GM21825 (cell line): ENCODE results near the gene TMPRSS3.

ENCODE experiments used
- ATAC-seq: cut with Tn5 transposase; IDR thresholded peaks from one replicate; pipeline ENCODE4 v1.9.1; 2021; ENCODE audit warnings: mild to moderate bottlenecking, moderate library complexity; ENCODE audit not compliant: unreplicated experiment

Gene TMPRSS3

DNA sequence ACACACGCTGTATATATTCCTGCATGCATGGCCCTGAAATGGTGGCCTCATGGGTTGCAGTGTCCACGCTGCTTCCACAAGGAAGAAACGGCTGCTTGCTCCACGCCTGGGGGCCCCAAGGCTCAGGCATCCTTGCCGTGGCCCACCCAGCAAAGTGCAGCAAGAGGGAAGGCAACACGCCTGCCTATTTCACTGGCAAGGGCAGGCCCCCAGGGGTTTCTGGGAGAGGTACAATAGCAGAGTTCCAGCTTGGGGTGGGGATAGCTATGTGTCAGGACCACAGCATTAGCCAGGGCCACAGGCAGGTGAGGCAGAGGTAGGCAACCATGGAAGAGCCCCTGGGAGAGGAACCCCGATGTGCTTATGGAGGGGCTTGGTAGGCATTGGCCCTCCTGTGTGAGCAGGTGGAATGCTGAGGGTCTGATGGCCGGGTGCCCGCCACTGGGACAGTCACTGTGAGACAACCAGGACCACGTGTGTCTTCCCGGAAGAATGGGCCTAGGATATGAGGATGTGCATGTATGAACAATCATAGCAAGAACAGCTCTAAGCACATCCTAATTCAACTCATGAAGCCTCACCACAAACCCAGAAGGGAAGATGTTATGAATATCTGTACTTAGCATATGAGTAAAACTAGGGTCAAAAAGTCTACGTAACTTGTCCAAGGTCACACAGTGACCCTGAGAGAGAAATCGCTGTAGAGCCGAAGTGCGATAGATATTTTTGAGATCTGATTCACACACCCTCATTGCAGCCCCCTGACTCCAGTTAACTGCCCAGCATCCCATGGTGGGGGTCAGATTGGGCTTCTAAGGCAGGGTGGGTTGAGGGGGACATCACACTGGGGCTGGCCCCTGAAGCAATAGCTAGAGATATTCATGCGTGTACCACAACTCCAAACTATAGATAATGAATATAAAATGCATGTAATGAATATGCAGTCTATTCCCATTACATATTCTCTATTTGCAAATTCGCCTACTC lies 56.8 kb downstream of the TMPRSS3 start:
- no peak for ATAC-seq

DNA sequence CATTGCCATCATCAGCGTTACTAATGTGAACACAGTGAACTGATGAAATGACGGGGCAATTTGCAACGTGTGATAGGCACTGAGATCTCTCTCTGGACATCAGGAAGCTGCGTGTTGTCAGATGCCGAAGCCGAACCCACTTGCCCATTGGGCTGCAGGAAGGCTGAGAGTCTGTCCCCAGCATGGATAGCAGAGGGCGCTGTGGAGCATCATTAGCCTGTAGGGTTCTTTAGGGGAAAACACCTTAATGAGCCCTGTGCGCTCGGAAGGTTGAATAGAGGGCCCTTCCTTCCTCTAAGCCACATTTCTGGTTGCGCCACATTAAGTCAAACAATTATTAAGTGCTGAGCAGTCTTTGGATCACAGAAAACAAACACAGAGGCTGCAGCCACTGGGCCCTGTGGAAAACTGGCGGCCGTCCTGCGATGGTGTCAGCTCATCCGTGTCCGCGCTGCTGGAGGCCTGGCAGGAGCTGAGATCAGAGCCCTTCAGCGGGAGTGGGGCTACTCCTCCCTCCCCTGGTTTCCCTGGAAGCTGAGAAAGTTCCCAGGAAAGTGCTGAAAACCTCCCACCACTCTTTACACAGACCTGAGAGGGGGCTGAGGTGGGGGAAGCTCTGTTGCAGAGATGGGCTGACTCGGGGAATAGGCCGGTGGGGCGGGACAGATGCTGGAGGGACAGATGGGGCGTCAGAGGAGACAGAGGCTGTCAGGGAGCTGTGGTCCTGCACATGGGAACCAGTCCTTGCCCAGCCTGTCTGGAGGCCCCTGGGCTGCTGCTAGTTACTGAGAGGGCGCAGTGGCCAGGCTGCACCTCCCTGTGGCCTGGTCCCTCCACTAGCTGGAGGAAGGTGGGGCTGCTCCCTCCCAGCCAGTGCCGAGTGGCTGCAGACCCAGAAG lies 57.8 kb downstream of the TMPRSS3 start:
- peak; percentile 70 for ATAC-seq

DNA sequence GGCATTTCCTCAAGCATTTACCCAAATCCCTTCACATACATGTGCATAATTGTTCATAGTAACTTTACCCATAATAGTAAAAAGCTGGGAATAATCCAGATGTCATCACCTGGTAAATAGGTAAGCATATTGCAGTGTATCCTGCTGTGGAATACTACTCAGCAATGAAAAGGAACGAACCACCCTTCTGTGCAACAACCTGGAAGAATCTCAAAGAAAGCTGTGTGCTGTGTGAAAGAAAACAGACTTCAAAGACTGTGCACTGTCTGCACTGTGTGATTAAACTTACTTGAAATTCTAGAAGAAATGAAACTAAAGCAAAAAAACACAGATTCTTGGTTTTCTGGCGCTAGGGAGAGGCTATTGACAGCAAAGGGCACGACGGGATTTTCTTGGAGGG lies 58.6 kb downstream of the TMPRSS3 start:
- no peak for ATAC-seq

DNA sequence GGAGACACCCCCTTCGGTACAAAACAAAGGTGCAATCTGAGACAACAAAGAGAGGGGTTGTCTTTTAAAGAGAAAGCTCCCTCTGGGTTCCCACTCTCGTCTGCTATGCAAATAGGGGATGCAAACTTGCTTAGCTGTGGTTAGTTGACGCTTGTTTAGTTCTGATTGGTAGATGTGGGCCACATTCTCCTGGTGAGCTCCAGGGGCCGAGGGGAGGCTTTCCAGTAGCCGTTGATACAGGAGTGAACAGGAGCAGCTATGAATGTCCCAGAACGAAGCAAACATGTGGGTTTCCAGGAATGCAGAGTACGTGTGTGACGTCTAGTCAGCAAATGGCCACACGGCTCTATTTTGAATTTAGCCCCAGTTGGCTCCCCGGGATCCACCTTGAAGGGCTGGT lies 59.8 kb downstream of the TMPRSS3 start:
- ATAC-seq: no peak

DNA sequence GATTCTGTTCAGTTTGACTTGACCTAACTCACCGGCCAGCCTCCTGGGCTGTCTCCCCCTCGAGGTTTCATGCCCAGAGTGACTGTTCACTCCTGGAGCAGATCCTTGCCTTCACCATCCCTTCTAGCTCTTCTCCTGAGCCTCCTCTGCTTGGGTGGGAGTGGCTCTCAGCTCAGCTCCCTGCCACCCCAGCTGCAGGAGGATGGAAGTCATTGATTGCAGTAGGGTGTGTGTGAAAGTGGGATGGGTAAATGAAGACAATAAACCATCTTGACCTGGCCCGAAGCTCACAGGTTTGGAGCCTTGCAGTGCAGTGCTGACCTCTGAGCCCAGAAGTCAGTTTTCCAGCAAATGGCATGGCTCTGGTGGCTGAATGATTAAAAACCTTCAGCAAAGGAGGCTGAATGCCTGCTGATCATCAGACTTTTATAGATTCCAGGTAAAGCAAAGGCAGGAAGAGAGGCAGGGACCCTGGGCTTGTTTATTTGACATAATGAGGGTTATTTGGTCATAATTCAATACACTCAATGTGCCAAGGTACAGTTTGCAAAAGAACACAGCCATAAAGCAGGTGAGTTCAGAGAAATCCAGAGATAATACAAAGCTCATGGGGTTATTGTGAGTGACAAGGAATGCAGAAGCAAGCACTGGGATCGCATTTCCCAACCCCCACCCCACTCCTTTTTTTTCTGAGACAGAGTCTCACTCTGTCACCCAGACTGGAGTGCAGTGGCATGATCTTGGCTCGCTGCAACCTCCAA lies 63.1 kb downstream of the TMPRSS3 start:
- no peak for ATAC-seq

DNA sequence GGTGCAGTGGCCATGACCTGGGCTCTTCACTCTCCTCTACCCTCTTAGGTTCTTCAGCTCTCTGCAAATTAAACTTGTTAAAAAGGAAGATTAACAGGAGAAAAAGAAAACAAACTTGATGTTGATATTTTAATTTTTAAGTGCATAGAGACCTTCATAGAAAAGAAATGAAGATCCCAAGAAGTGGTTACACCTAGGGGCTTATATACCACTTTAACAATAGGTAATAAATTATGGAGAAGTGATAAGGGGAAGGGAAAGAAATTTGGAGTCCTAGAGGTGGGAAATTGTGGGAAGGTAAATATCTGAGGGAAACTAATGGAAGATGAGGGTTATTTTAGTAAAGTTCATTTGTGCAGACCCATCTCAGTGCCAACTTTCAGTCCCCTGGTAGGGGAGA lies 64.2 kb downstream of the TMPRSS3 start:
- ATAC-seq: no peak

DNA sequence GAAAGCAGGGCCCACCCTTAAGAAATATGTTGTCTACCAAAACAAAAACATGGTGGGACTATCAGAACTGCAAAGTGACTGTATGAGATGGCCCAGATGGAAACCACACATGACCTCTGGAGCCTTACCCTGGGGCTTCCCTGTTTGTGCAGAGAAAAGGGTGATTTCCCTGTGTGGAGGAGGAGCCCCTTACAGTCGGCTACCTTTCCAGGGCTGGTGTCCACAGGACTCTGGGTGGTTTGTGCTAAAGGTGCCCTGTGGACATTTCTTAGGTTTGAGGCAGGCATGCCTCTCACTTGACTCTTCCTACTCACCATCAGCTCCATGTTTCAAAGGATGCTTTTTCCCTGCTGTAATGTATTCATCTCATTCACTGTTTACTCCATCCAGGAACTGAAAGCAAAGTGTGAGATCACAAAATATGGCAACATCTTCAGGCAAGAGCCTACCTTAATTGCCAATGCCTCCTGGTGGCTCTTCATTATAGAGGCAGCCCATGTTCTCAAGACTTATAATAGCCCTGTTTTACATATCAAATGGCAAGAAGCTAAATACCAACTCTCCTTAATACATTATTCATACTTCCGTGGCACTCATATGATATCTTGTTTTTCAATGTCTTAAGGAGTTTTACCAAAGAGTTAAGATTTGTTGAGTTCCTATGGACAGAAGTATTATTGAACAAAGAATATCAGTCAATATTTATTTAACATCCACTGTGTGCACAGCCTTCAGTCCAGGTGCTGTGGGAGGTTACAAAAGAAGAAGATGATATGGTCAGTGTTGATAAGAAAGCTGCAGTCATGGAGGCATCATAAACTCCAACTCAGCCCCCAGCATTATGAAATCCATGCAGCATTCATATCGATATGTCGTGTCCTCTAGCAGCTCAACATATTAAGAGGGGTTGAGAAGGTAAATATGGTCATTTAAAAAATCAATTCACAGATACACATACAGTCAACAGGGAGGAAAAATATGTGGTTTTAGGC lies 65.2 kb downstream of the TMPRSS3 start:
- no peak for ATAC-seq

DNA sequence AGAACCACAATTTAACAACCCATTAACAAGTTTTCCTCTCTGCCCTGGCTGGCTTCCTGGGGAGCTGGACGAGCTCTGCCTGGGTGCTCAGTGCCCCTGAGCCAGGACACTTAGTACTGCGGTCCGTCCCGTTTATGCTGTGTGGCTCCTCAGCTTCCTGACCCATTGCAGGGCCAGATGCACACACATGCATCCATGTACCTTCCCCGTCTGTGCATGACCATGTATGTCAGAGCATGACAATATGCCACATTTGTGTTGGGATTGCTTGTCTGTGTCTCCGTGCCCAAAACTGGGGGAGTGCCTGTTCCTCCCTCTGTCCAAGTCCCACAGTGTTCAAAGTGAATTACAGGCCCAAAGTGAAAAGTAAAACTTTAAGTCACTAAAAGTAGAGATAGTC lies 71.0 kb downstream of the TMPRSS3 start:
- no peak for ATAC-seq
